Astrocyte of the spinal cord (primary cell): ENCODE measurements around the gene PIK3CB.
"Not testable (repeated sequence)": the region's sequence is repeated elsewhere in the genome, so short reads cannot be mapped to it uniquely, and the experiment has no call there.

Experiments used
- DNase-seq: peaks from one replicate; pipeline ENCODE4 v3.0.0; 2011; ENCODE audit warnings: low read depth, low spot score
- H3K4me3 ChIP-seq: 2 replicates; pipeline ENCODE4 v1.5.1; 2011; ENCODE audit warnings: low read depth, mild to moderate bottlenecking, low read length, moderate library complexity
- CTCF ChIP-seq: IDR thresholded peaks from 2 replicates; pipeline ENCODE4 v1.5.1; 2012; ENCODE audit warnings: low read depth, mild to moderate bottlenecking, low read length, inconsistent platforms
- in situ Hi-C: cut with HindIII; loops from 2 replicates; pipeline ENCODE4 v1.10.0; 2017; ENCODE audit warnings: low sequenced_read_pairs

The PIK3CB gene

GRCh38 chr3:138620431-138620830 lies 214.3 kb downstream of the PIK3CB start:
- no peak for TF ChIP-seq CTCF
- no peak for DNase-seq
- in situ Hi-C loops = no loop called here
- no peak overlapping the region for H3K4me3 ChIP-seq

GRCh38 chr3:138615462-138615861 lies 219.3 kb downstream of the PIK3CB start:
- DNase-seq = no peak
- in situ Hi-C loops = no loop called here
- no peak overlapping the region for H3K4me3 ChIP-seq
- TF ChIP-seq CTCF = no peak

GRCh38 chr3:138609898-138610266 lies 224.8 kb downstream of the PIK3CB start:
- no peak for DNase-seq
- in situ Hi-C loops = no loop called here
- H3K4me3 ChIP-seq = peak overlapping the region; percentile 56
- TF ChIP-seq CTCF = no peak

- DNase-seq = peak; percentile 77
- no peak for TF ChIP-seq CTCF
- in situ Hi-C loops = no loop called here
- H3K4me3 ChIP-seq = peak within 1 kb of the TSS; percentile 56
Observed at GRCh38 chr3:138608322-138609135, 226.2 kb downstream of the PIK3CB start, which contains the start of gene FAIM. Gene FAIM, plus strand, starts transcription at chr3:138608771. Its CDS starts 10,956 bp downstream, at chr3:138619727.

- in situ Hi-C loops, H3K4me3 ChIP-seq, DNase-seq: not testable (repeated sequence)
Observed at GRCh38 chr3:138604106-138604595, 230.6 kb downstream of the PIK3CB start.
